Panc1 (cell line): ENCODE results near the gene TNNC2. TPM values are rescaled to one million over a fixed set of nuclear protein-coding genes. Genes with fewer than 3 reads are reported as not detected.

Source experiments
- ATAC-seq: fragments of 200-7000 bp; cut with Tn5 transposase; 2 replicates; pipeline ENCODE4 v1.9.1; 2020; ENCODE audit warnings: mild to moderate bottlenecking, moderate library complexity
- BruUV-seq: library from RNA; stranded (reverse); fragments of 400-500 nt; replicated peaks from 2 replicates; lab custom pipeline; 2021; lab: Mats Ljungman, UMichigan
- CTCF ChIA-PET: fragments of 300-600 bp; sonication (Branson Sonifier 250); formaldehyde crosslinking; loops from one replicate; lab custom pipeline; 2022; ENCODE audit warnings: antibody characterized with exemption; lab: Charles Lee
- POLR2A ChIA-PET: fragments of 300-600 bp; sonication (Branson Sonifier 250); formaldehyde crosslinking; loops from one replicate; lab custom pipeline; 2022; ENCODE audit warnings: antibody characterized with exemption; lab: Charles Lee
- DNase-seq: peaks from one replicate; pipeline ENCODE4 v3.0.0-alpha.2; 2010; ENCODE audit warnings: low read depth, low spot score
- H3K27ac ChIP-seq: 2 replicates; pipeline ENCODE4 v1.5.1; 2011; ENCODE audit warnings: mild to moderate bottlenecking, low read length, inconsistent platforms
- H3K27me3 ChIP-seq: fragments of 200-500 bp; sonication (Bioruptor generic); 2 replicates; pipeline ENCODE4 v1.6.0; 2014; ENCODE audit warnings: low read length, inconsistent platforms; ENCODE audit not compliant: control insufficient read depth, insufficient read depth
- H3K36me3 ChIP-seq: fragments of 200-500 bp; sonication (Bioruptor generic); 2 replicates; pipeline ENCODE4 v1.5.1; 2014; ENCODE audit warnings: inconsistent platforms, mild to moderate bottlenecking, low read length, moderate library complexity; ENCODE audit not compliant: control insufficient read depth, insufficient read depth
- H3K4me1 ChIP-seq: 2 replicates; pipeline ENCODE4 v1.5.1; 2011; ENCODE audit warnings: inconsistent platforms, mild to moderate bottlenecking, low read length, moderate library complexity; ENCODE audit not compliant: control insufficient read depth, insufficient read depth
- H3K4me3 ChIP-seq, 2 experiments: 2 replicates each; pipeline ENCODE4 v1.5.1; 2011 to 2012; ENCODE audit warnings: low read depth in 2 of 2, low read length in 2 of 2, mild to moderate bottlenecking in 2 of 2, inconsistent platforms in 1 of 2, moderate library complexity in 1 of 2
- H3K9me3 ChIP-seq: fragments of 200-500 bp; sonication (Bioruptor generic); 2 replicates; pipeline ENCODE4 v1.5.1; 2014; ENCODE audit warnings: low read depth, mild to moderate bottlenecking, inconsistent platforms, low read length, moderate library complexity; ENCODE audit not compliant: control insufficient read depth, insufficient read depth
- CTCF ChIP-seq: fragments of 450-650 bp; IDR thresholded peaks from 2 replicates; pipeline ENCODE4 v1.5.1; 2017; ENCODE audit warnings: mild to moderate bottlenecking
- POLR2AphosphoS5 ChIP-seq: IDR thresholded peaks from 2 replicates; pipeline ENCODE4 v1.6.1; 2012; ENCODE audit warnings: mild to moderate bottlenecking, low read depth, low read length, moderate library complexity
- REST ChIP-seq, 2 experiments: IDR thresholded peaks; 2 replicates each; pipeline ENCODE4 v1.6.1; 2011 to 2012; ENCODE audit warnings: low read depth in 2 of 2, control low read depth in 1 of 2, low read length in 1 of 2, mild to moderate bottlenecking in 1 of 2, moderate library complexity in 1 of 2; ENCODE audit not compliant: insufficient read depth in 1 of 2
- SIN3A ChIP-seq: IDR thresholded peaks from 2 replicates; pipeline ENCODE4 v1.6.1; 2012; ENCODE audit warnings: low read depth, mild to moderate bottlenecking, low read length, moderate library complexity, borderline replicate concordance; ENCODE audit not compliant: insufficient read depth
- TCF7L2 ChIP-seq: IDR thresholded peaks from 2 replicates; pipeline ENCODE4 v1.6.1; 2011; ENCODE audit warnings: mild to moderate bottlenecking, low read depth, low read length, inconsistent platforms
- in situ Hi-C: cut with HindIII; loops from 2 replicates; pipeline ENCODE4 v1.10.0; 2016; ENCODE audit warnings: low sequenced_read_pairs, low pct_unique_long_range_greater_than_20kb
- intact Hi-C: fragments of 100-400 bp; cut with micrococcal nuclease; formaldehyde crosslinking; loops from one replicate; pipeline ENCODE4 v1.10.0; 2022; ENCODE audit not compliant: unreplicated experiment
- total RNA-seq: library from RNA; stranded (reverse); gene quantifications from one replicate; pipeline ENCODE4 v1.2.1, GENCODE V29; 2021; ENCODE audit not compliant: unreplicated experiment

The TNNC2 gene
- total RNA-seq, 1 experiment from 2014 or later: 0.26 TPM

- 0 out of 2 replicates have a peak, but pooled peaks cover 2% of the 10 kb centered on the region for H3K36me3 ChIP-seq
- CTCF ChIA-PET: interaction anchor here (0.6 kb wide), 1 partner anchor 16 kb away, joined by 3 read pairs; no protein-coding TSS in a partner anchor
- BruUV-seq: no TSS peak
- TF ChIP-seq REST (IDR thresholded peaks at IDR 0.05; ENCODE audit: insufficient read depth in 1 of 2, low read depth in 2 of 2, low read length in 1 of 2): no peak
- TF ChIP-seq CTCF: no peak
- TF ChIP-seq POLR2AphosphoS5: no peak
- TF ChIP-seq TCF7L2: no peak
- TF ChIP-seq SIN3A: no peak
- POLR2A ChIA-PET: no interaction called here
- H3K27me3 ChIP-seq: no peaks in the 10 kb centered on the region
- ATAC-seq (no peak), DNase-seq (no peak)
- H3K27ac ChIP-seq: no peak overlapping the region
- H3K4me3 ChIP-seq: no peak overlapping the region
- H3K9me3 ChIP-seq: no peaks in the 10 kb centered on the region
- H3K4me1 ChIP-seq: peaks cover 5% of the 10 kb centered on the region
- in situ Hi-C loops: no loop called here
- intact Hi-C loops: no loop called here
Observed at GRCh38 chr20:45845452-45845851, 18.3 kb upstream of the TNNC2 start.

GRCh38 chr20:45843506-45843905, 16.4 kb upstream of the TNNC2 start:
- no peak overlapping the region for H3K4me3 ChIP-seq
- intact Hi-C loops: no loop called here

More at GRCh38 chr20:45843506-45843905, 16.4 kb upstream of the TNNC2 start:
- Histone ChIP-seq H3K9me3 (no peaks in the 10 kb centered on the region), H3K36me3 (0 out of 2 replicates have a peak, but pooled peaks cover 2% of the 10 kb centered on the region), H3K27me3 (no peaks in the 10 kb centered on the region), H3K27ac (no peak overlapping the region), H3K4me1 (peaks cover 5% of the 10 kb centered on the region)
- TF ChIP-seq CTCF: no peak
- no peak for TF ChIP-seq SIN3A
- no peak for TF ChIP-seq TCF7L2
- no peak for TF ChIP-seq REST (IDR thresholded peaks at IDR 0.05; ENCODE audit: insufficient read depth in 1 of 2, low read depth in 2 of 2, low read length in 1 of 2)
- TF ChIP-seq POLR2AphosphoS5: no peak
- no peak for DNase-seq
- ChIA-PET POLR2A (no interaction called here), CTCF (no interaction called here)
- in situ Hi-C loops: no loop called here
- no TSS peak for BruUV-seq
- no peak for ATAC-seq
